Activated CD4-positive, CD25-positive, alpha-beta regulatory T cell treated with anti-CD3 and anti-CD28 coated beads, Interleukin-2, amount 50 U/mL, for 24 hours (primary cell): ENCODE results near the gene KDM6A.
"Not testable (repeated sequence)": the region's sequence is repeated elsewhere in the genome, so short reads cannot be mapped to it uniquely, and the experiment has no call there.

Source experiments
- ATAC-seq, 2 donors: fragments of 150-1000 bp; cut with Tn5 transposase; one replicate each; pipeline ENCODE4 v1.10.0; 2021; ENCODE audit warnings: mild to moderate bottlenecking in 1 of 2, moderate library complexity in 1 of 2

The KDM6A gene

DNA sequence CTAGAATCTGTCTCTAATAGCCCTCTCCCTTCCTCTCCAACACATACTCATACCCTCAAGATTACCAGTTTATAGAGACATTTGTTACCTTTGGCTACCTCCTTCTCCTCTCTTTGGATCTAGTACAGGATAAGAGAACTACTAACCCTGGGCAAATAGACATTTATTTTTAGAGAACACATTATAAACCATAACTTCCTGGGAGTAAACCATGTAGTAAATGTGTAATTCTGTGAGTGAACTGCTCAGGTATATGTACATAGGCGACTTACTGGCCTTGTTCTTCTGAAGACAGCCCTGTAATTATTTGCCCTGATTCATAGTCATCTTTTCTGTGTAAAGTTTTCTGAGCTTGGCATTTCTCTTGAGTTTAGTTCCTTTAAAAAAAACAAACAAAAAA is 94.2 kb downstream of the KDM6A start:
- ATAC-seq, result no peak

GRCh38 chrX:44970709-44971108 is 97.7 kb downstream of the KDM6A start:
- ATAC-seq, result no peak

DNA sequence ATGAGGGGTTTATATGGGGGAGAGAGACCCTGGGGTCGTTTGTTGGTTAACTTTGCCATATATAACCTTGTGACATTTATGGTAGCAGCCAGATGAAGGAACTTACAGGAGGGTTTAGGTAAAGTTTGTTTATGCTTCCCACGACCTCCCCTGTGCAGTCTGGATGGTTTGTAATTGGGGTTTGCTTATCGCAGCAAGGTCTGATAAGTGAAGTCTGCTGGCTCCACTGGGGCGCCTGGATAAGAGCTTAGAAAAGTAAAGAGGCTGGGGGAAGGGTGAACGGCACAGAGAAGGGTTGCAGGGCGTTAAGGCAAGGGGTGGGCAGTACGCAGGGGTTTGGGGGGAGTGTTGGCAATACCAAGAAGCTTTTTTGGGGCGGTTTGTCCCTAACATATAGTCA is 98.7 kb downstream of the KDM6A start:
- ATAC-seq, result no peak

- ATAC-seq, result no peak
Observed at GRCh38 chrX:44972132-44972531, 99.1 kb downstream of the KDM6A start.

DNA sequence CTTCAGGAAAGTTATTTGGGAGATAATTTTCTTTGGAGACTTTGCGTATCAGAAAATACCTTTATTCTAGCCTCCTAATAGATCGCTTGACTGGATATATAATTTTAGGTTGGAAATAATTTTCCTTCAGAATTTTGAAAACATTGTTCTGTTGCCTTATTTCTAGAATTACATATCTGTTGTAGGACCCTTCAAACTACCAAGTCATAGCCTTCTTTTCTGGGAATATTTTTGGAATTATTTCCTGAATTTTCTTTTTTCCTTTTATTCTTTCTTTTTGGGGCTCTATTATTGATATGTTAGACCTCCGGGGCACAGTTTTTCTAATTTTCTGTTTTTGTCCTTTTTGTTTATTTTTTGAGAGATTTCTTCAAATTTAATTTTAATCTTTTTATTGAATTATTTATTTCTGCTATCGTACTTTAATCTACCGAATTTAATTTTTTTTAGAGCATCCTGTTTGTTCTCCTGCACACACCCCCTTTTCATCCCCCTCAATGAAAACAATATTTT is 100.5 kb downstream of the KDM6A start:
- ATAC-seq, result no peak

DNA sequence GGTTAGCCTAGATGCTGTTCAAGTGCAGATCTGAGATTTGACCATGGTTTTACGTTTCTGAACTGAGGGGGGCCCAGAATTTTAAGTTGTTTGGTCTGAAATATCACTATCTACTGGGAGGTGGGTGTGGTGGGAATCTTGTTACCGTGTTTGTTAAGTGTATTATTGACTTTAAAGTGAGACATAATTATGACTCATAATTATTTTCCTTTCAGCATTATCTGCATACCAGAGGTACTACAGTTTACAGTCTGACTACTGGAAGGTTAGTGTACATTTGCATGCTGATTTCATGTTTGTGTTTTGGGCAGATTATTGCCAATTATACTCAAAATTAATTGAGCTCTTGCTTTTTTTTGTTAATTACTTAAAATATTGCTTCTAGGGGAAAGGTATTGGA is 101.5 kb downstream of the KDM6A start:
- peak in 1 of 2 donors; percentile 51 for ATAC-seq

DNA sequence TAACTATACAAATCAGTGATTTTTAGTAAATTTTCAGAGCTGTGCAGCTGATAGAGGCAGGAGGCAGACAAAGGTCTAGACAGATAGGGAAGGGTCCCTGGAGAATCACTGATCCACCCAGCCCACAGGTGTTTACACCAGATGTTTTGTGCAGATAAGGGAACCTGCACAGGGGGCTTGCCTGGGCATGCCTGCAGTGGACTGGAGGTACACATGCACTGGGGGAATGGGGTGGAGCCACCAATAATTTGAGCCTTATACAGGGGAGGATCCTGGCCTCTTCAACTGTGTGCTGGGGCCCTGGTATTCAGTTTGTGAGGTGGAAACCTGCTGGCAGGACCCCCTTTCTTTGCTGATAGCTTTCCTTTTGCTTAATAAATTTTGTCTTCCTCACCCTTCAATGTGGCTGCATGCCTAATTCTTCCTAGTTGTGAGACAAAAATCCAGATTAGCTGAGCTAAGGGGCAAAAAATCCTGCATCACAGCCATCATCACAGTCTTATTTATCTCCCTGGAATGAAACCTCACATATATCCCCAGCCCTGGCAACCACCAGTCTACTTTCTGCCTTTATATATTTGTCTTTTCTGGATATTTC is 102.8 kb downstream of the KDM6A start:
- no peak for ATAC-seq

- no peak for ATAC-seq
Observed at GRCh38 chrX:44978976-44979375, 106.0 kb downstream of the KDM6A start.

GRCh38 chrX:44980403-44980802 is 107.4 kb downstream of the KDM6A start:
- no peak for ATAC-seq

GRCh38 chrX:44980883-44981282 is 107.9 kb downstream of the KDM6A start:
- ATAC-seq, result no peak

DNA sequence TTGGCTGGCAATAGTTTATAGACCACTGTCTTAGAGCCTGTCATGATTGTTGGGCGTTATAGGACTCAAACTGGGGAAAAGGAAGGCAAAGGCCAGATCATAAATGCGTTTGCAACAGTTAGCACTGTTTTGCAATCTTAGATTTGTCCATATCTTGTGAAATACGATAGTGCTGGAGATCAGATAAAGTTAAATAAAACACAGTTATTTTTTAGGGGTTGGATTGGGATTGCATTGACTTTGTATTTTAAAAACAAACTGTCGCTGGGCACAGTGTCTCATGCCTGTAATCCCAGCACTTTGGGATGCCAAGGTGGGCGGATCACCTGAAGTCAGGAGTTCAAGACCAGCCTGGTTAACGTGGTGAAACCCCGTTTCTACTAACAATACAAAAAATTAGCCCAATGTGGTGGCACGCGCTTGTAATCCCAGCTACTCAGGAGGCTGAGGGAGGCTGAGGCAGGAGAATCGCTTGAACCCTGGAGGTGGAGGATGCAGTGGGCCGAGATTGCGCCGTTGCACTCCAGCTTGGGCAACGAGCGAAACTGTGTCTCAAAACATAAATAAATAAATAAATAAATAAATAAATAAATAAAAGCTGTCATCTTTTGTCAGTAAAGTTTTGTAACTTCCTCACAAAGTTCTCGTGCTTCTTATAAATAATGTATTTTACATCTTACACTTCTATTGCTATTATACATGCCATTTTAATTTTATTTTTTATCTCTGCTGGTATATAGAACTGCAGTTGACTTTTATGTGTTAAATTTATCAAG is 117.2 kb downstream of the KDM6A start:
- ATAC-seq, result no peak

DNA sequence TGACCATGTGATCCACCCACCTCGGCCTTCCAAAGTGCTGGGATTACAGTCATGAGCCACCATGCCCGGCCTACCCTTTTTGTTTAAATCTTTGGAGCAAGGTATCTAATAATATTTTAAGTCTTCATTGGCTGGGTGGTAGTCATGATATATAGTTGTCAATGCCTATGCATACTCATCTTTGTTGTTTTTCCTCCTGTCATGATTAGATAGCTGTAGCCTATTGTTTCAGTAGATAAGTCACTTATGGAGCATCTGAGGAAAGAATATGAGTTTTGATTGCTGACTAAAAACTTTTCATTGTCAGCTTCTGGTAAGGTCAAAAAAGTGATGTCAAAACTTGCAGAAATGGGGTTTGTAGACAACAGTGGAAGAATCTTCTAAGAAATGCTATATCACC is 119.8 kb downstream of the KDM6A start:
- no peak for ATAC-seq

DNA sequence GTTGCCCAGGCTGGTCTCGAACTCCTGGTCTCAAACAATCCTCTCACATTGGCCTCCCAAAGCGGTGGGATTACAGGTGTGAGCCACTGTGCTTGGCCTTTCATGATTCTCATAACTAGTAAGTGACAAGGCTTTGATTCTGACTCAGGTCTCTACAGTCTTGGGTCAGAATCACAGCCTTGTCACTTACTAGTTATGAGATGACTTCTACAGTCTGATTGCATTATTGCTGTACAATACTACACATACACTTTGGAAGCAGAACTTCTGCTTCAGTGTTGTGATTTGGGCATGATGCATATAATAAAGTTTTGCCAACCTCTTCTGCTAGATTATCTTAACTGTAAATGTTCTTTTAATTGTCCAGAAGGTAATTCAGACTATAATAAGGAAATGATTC is 123.3 kb downstream of the KDM6A start:
- peak; percentile 91 to 92 for ATAC-seq

GRCh38 chrX:44997282-44997812 is 124.4 kb downstream of the KDM6A start:
- no peak for ATAC-seq

DNA sequence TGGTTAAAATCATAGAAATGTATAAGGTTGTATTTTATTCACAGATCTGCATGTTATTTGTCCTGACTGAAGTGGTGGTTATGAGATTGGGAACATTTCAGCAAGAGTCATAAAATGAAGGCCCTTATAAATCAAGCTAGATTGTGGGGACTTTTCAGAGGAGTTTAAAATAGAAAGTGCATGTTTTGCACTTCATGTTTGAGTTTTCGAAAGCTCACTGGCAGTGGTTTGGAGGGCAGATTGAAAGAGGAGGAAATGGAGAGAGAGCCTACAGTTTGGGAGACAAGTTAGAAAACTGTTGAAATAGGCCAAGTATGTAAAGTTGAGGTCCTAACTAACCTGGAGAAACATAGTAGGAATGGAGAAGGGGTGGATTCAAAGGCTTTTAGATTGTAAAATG is 124.9 kb downstream of the KDM6A start:
- no peak for ATAC-seq

- ATAC-seq, result peak; percentile 44 to 56
Observed at GRCh38 chrX:44999237-44999636, 126.2 kb downstream of the KDM6A start.

DNA sequence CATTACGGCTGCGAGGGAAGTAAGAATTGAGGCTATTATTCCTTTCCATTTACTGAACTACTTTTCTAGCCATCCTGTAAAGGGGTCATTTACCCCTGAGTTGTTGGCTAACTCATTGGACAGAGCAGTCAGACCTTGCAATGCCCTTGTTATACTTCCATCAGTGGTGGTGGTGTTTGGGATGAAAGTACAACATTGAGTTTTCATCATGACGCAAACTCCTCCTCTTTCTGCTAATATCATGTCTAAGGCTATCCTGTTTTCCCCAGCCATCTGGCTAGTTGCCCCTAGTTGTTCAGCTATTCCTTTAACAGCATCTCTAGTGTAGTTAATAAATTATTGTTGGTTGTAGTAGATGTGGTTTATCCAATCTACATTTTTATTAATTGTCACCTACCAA is 126.9 kb downstream of the KDM6A start:
- ATAC-seq, result not testable (repeated sequence)

GRCh38 chrX:45001048-45001447 is 128.1 kb downstream of the KDM6A start:
- no peak for ATAC-seq

GRCh38 chrX:45003085-45003484 is 130.1 kb downstream of the KDM6A start:
- no peak for ATAC-seq

- ATAC-seq, result peak; percentile 46 to 68
Observed at GRCh38 chrX:45006002-45006800, 133.2 kb downstream of the KDM6A start.

DNA sequence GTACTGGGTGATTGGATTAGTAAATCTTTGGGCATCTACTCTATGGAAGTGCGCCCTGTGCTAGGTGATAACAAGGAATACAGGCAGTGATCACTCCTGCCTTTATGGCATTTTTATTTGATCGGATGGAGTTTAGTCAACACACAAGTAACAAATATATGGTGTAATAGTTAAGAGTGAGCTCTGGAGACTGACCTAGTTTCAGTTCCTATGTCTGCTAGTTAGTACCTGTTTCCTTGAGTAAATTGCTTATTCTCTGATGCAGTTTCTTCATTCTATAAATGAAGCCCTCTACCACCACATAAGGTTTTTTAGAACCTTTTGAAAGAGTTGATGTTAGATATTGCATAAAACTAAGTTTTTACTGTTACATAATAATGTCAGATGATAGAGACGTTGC is 134.6 kb downstream of the KDM6A start:
- no peak for ATAC-seq

- no peak for ATAC-seq
Observed at GRCh38 chrX:45009371-45010000, 136.5 kb downstream of the KDM6A start.

- no peak for ATAC-seq
Observed at GRCh38 chrX:45011131-45011530, 138.1 kb downstream of the KDM6A start.
